Activated CD4-positive, alpha-beta T cell treated with anti-CD3 and anti-CD28 coated beads for 1 hour (primary cell): ENCODE data around the gene SLC46A1.
A peak's percentile ranks its signal among the peaks of the same experiment; 100 is the strongest.

ENCODE experiments used
- DNase-seq: peaks from one replicate; pipeline ENCODE4 v3.0.0-alpha.2; 2020

Gene SLC46A1

DNA sequence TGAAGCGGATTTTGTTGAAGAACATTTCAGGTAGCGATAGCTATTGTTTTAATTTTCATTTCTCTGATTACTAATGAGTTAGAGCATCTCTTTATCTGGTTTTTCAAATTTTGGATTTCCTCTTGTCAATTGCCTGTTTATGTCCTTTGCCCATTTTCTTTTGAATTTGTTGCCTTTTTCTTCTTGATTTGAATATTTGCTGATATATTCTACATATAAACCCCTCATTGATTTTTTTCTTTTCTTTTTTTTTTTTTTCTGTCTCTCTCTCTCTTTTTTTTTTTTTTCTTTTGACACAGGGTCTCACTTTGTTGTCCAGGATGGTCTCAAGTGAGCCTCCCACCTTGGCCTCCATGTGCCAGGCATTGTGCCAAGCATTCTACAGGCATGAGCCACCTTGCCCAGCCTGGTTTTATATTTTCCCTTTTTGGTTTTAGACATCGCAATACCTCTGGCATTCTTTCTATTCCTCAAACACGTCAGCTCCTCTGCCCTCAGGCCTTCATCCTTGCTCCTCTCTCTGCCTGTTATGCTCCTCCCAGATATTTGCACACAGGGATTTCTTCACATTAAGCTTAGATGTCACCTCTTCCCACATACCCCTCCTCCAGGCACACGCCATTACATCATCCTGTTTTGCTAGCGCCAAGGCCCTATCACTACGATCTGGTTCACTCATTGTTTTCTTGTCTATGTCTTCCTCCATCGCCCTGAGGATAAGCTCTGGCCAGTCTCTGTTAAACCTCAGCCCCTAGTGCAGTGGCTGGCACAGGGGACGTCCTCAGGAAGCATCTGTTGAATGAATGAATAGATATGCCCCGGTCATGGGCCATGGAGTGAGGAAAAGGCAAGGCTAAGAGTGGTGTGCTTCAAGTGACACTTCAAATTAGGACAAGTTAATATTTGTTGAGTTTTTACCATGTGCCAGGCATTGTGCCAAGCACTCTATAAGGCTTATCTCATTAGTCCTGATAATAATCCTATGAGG lies 25.9 kb downstream of the SLC46A1 start:
- no peak for DNase-seq

DNA sequence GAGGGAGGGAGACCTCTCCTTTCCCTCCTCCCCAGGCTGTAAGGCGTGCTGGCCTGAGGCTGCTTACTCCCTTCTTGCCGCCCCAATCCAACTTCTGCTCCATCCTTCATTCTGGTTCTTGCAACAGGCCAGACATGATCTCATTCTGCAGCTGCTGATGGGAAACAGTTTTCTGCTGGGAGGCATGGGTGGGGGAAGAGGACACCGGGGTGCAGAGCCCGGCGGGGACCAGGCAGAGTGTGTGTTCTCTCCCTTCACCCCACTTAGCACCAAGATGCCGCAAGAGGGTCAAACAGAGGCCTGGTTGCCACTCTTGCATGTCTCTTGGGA lies 33.1 kb downstream of the SLC46A1 start:
- DNase-seq = no peak

DNA sequence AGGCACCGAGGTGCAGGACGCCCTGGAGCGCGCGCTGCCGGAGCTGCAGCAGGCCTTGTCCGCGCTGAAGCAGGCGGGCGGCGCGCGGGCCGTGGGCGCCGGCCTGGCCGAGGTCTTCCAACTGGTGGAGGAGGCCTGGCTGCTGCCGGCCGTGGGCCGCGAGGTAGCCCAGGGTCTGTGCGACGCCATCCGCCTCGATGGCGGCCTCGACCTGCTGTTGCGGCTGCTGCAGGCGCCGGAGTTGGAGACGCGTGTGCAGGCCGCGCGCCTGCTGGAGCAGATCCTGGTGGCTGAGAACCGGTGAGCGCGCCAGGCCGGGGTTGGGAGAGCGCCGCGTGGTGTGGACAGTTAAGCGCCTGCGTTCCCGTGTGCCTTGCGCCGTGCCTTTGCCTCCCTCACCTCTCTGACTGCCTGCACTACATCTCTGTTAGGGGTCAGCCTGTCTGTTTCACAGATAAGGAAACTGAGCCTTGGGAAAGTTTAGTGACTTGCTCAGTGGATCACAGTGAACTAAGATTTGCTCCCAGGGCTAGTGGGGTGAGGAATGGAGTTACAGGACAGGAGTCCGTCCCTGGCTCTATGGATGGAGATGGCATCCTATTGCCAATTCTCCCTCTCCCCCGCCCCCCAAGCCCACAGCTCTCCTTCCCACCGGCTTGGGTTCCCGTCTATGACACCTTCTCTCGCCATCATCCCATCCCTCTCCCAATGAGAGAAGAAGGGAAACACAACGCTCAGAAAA lies 33.6 kb downstream of the SLC46A1 start:
- DNase-seq = no peak

DNA sequence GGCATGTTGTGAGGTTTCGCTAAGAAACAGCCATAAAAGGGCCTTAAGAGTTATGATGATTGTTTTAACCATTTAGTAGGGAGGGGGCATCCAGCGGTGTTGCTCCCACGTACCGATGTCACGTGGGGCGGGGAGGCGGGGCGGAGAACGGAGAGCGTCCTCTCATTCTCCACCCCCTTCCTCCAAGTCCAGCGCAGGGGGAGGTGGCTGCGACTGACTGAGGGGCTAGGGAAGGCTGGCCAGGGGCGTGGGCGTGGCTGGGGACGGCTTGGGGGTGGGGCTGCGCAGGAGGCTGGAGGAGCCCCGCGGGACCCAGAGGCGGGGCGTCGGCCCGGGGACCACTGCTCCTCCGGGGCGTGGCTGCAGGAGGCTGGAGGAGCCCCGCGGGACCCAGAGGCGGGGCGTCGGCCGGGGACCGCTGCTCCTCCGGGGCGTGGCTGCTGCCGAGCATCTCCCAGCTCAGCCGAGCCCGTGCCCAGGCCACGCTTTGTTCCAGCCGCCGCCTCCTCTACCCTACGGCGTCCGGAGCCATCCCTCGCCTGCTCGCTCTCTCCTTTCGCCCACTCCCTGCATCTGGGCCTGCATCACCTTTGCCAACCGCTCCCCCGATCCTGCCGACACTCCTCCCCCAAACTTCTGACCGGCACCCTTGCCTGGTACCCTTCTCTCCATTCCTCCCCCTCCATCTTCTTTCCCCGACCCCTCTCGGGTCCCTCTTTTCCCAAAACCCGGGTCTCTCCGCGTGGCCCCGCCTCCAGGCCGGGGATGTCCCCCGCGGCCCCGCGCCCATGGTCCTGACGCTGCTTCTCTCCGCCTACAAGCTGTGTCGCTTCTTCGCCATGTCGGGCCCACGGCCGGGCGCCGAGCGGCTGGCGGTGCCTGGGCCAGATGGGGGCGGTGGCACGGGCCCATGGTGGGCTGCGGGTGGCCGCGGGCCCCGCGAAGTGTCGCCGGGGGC lies 34.5 kb downstream of the SLC46A1 start, which contains the start of gene SARM1:
Gene SARM1, plus strand, starts transcription at position 450 of the 958 bp plus-strand sequence. Its CDS starts 339 bp downstream, at position 789.
- peak; percentile 61 for DNase-seq

DNA sequence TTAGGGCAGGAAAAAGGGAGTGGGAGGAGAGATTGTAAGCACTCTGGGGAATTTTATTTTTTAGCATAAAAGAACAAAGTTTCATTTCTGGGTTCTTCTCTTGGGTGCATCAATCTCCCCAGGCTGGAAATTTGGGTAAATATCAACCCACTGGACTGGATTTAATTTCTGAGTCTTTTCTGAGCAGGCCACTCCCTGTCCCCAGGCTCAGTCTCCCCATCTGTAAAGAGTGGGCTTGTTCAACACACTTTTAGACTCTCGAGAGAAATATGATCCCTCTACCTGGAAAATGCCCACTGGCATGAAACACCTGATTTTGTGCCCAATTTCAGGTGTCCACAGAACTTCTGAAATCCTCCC lies 35.3 kb downstream of the SLC46A1 start:
- no peak for DNase-seq

DNA sequence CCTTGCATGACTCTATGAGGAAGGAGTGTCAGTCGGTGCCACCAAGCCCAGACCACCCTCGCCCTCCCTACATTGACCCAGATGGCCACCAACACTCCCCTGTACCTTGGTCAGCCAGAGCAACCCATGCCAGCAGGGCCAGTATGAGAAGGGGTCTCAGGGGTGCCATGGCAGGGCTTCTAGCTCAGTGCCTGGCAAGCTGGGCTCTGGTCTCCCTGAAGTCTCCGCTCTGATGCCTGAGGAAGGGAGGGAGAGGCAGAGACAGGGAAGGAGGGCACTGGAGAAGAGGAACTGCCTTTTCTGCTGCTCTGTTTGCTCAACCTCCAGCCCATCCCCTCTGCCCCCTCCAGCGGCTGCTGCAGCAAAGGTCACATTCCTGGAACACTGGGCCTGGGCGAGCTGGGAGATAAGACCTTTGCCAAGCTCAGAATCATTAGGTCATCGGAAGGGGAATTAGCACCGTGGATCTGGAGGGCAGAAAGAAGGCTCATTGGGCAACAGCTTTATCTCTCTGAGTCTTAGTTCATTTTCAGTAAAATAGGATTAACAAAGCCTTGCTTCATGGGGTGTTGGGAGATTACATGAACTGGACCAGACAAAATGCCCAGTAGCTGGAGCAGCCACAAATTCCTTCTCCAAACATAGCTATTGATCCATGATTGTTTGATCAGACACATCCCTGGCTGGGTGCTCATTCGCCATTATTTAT lies 35.8 kb downstream of the SLC46A1 start, which contains the start of gene VTN:
Gene VTN, minus strand, starts transcription at position 273 of the 709 bp plus-strand sequence. Its CDS starts 104 bp downstream, at position 169.
- no peak for DNase-seq

DNA sequence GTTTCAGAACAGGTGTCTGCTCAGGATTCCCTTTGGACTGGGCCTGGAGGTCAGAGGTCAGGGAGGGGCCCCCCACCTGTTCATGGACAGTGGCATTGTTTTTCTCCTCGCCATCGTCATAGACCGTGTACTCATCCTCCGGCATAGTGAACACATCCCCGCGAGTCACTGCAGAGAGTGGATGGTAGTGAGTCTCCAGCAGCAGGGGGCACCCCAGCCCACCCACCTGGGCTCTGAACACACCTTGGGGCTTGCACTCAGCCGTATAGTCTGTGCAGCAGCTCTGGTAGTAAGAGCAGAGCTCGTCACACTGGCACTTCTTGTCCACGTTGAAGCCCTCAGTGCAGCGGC lies 36.4 kb downstream of the SLC46A1 start:
- DNase-seq = no peak

DNA sequence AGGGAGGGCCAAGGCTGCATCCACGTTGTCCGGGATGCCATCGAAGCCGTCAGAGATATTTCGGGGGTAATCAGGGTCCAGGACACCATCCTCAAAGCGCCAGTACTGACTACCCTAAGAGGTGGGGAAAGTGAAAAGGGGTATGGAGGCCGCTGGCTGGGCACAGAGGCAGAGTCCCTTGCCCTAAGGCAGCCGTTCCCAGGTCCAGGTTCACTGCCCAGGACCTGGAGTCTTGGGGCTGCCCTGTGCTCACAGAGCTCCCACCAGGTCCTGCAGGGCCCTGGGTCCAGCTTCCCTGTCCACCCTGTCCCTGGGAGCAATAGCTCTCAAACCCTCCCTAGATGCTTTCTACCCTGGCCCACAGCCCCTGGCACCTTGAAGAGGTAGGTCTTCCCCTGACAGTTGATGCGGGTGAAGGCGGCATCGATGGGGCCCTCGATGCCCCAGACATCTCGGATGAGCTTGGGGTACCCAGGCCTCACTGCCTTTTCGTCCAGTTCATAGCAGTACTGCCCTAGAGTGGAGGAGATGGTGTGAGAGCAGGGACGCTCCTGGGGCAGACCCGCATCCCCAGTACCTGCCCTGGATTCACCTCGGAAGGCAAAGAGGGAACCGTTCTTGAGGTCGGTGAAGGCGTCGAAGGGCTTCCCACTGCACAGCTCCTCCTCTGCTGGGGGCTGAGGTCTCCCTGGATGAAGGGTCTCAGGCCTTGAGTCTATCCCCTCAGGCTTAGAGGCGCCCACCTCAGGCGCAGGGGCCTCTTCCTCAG lies 36.9 kb downstream of the SLC46A1 start:
- DNase-seq = no peak

DNA sequence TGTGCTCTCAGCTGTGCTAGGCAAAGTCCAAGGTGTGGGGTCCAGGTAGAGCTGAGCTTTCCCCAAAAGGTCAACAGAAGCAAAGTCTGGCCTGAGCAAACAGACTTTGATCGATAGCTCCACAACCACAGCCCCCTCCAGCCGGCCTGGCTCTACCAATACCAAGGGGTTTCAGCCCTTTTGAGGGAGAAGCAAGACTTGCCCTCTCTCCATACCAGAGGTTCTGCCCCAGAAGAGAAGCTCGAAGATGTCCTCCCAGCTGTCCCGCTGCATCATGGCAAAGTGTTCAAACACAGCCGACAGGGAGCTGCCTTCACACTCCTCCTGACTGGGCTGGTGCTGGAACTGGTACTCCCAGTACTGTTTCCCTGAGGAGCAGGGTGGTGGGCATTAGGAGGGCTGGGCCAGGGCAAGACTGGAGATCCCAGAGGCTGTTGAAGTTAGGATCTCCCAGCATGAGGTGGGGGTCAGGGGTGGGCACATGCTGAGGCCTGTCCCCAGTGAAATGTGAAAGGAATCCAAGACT lies 37.6 kb downstream of the SLC46A1 start:
- no peak for DNase-seq

DNA sequence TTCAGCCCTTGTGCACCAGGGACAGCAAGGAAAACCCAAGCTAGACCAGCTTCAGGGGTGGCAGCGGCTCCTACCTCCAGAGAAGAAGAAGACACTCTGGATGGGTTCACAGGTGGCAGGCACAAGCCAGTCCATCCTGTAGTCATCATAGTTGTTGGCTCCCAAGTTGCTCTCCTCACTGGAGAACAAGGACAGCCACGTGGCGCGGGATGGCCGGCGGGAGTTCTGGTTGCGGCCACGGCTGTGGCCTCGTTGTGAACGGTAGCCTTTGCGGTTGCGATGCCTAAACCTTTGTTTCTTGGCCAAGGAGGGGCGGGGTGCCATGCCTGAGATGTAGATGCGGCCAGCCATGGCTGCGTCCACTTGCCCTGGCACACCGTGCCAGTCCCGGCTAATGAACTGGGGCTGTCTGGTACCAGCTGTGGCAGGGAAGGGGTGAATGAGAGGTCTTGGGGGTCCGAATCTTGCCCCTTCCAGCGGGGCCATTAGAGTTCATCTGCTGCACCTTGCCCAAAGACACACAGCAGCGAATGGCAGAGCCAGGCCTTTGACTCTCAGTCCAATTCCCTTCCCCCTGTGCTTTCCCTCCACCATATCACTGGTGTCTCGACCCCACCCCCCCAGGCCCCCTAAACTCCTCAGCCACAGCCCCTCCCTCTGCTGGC lies 38.2 kb downstream of the SLC46A1 start:
- no peak for DNase-seq

DNA sequence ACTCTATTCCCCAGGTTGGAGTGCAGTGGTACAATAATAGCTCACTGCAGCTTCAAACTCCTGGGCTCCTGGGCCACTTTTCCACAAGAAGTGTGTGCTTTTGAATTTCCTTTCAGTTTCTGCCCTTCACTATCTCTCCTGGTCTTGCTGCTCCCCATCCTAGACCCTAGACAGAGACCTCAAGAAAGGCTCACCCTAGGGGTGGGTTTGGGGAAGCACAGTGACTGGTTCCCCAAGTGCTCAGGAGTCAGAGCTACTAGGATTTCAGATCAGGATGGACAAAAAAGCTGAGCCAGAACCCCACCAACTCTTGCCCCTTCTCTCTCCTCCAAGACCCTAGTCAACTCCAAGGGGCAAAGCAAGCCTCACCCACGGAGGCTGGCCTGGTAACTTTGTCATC lies 39.4 kb downstream of the SLC46A1 start:
- DNase-seq = no peak

DNA sequence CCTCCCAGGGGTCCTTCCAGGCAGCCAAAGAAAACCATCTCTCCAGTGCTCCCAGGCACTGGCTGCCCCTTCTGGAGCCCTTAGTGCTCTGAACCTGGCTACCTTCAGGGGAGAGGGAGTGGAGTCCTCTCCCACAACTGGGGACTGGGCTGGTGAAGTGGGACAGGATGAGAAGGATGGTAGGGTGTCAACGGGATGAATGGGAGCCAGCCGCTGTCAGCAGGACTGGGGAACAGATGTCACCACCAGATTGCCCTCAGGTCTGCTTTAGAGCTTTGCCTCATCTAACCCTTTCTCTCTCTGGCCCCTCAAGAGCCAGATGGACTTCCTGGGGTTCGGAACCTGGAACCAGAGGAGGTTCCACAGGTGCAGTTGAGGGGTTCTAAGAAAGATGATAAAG lies 40.5 kb downstream of the SLC46A1 start:
- no peak for DNase-seq

DNA sequence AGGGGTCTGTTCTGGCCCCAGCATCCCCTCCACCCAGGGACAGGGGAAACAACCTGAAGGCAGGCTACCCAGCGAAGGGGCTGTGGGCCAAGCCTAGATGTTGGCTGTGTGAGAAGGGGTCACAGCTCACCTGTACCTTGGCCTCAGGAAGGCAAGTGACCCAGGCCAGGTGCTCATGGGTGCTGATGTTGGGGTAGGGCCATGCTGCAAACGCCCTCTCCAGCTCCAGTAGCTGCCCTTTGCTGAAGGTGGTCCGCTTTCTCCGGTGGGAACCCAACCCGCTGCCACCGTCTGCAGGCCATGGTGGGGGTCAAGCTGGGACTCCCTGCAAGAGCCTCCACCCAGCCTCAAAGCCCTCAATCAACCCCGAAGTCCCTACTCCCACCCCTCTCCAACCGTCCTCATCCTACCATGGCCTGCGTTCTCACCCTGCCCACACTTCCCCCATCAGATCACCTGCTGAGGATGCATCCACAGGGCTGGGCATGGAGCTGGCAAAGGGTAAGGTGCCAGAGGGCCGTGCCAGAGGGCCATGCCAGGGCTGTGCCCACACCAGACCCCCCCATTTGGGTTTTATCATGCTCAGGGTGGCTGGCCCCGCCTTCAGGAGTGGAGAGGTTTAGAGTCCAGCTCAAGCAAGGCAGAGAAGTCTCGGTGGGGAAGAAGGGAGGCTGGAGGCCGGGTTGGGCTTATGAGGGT lies 41.2 kb downstream of the SLC46A1 start, which contains the start of gene SEBOX:
Gene SEBOX, minus strand, starts transcription at position 535 of the 699 bp plus-strand sequence. Its CDS starts 48 bp downstream, at position 487.
- no peak for DNase-seq

DNA sequence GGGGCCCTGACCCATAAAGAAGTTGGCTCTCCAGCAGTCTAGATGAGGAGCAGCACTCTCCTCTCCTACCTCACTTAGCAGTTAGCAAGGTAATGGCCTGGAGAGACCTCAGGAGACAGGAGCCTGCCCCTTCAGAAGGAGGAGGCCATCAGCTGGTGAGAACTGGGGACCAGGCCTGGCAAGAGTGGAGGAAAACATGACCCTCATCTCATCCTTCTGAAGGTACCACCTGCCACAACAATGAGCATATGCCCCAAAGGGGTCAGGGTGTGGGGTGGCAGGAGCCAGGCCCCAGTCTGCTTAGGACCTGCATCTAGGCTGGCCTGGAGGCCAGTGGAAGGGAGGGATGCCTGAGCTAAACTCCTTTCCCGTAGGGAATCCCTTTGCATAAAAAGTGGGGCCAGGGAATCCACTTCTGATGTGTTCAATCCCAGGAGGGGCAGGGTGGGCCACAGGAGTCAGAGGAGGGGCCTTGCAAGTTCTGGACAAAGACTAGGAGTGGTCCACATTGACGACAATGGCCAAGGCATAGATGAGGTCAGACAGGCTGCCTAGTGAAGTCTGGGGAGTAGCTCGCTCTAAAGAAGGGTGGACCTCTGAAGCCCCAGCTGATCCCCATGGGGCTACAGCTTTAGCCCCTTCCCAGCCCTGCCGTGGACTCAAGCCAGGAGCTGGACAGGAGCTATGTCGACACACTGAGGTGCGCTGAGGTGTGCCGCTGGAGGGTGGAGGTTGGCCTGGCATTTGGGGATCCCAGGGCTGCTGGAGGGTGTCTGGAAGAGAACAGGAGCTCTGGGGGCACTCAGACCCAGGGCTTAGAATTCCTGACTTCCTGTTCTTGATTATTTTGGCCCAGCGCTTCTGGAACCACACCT lies 42.0 kb downstream of the SLC46A1 start:
- no peak for DNase-seq

DNA sequence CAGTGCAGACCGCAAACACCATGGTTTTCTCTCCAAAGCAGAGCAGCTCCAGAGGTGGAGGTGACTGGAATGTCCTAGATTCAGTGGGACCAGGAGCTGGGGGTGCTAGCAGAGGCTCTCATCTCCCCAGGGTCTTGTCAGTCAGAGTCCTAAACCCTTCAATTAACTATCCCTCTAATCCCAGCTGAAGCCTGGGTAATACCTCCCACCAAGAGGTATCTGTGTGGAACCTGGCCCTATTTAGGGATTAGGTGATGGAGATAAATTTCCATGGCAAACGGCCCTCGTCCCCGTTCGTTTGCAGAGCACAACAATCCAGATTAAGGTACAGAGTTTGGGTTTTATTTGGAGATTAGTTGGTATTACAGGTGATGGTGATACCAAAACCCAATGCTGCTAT lies 42.8 kb downstream of the SLC46A1 start:
- no peak for DNase-seq

DNA sequence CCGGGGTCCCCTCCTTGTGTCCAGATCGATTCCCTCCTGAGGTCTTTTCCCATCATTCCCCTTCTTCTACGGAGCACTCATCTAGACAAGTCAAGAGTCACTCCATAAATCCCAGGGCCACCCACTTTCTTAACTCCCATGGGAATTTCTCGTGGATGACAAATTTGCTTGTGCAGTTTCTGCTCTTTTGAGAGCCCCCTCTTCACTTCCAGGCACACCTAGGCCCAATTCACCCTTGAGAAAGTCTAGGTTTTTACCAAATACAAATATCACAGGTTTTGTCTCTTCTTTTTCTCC lies 48.2 kb downstream of the SLC46A1 start:
- DNase-seq = no peak

DNA sequence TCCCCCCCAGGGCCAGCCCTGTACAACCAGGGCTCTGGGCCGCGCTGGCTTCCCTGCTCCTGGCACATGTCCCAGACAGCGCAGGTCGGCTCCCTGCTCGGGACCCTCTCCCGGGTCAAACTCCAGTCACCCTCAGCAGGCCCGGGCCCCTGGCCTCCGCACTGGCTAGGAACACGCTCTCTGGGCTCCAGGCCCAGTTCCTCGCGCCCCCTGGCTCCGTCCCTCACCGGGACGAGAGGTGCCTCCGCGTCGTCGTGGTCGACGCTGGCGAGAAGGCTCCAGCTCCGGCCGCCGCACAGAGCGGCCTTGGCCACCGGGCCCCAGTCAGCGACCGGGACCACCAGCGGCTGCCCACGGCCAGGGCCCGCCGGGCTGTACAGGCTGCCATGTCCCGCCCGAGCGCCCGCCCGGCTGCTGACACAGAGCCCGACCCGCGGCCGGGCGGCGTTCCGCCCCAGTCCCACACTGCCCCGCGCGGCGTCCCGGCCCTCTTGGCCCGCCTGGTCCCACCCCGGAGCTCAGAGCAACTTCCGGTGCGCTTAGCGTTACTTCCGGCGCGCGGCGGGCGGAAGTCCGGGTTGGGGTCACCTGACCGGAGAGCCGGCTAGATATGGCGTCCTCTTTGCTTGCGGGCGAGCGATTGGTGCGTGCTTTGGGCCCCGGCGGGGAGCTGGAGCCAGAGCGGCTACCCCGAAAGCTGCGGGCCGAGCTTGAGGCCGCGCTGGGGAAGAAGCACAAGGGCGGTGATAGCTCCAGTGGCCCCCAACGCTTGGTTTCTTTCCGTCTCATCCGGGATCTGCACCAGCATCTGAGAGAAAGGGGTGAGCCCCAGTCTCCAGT lies 48.7 kb downstream of the SLC46A1 start, which contains the start of gene POLDIP2:
Gene POLDIP2, minus strand, starts transcription at position 467 of the 840 bp plus-strand sequence. Its CDS starts 79 bp downstream, at position 388.
- DNase-seq = peak; percentile 94

DNA sequence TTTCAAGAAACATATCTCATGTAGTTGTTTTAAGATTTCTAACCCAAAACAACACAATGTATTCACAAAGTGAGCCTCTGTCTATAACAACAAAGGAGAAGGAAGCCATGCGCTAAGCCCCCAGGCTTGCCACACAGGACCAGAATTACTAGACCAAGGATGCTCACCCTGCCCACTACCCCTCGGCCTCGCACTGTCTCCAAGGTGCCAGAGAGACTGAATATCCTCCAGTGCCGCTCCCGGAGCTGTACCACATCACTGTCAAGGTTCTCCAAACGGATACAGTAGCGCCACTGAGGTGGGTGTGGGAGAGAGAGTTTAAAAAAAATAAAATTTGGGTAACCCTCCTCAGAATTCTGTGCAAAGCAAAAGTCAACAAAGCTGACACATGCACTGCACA lies 55.7 kb downstream of the SLC46A1 start:
- DNase-seq = no peak
